Endothelial cell of umbilical vein (primary cell): ENCODE measurements around the gene OPRM1. TPM values are rescaled to one million over a fixed set of nuclear protein-coding genes. Genes with fewer than 3 reads are reported as not detected.

Experiments
- BruUV-seq: library from RNA; stranded (reverse); fragments of 400-500 nt; replicated peaks from 2 replicates; lab custom pipeline; 2021; lab: Mats Ljungman, UMichigan
- CTCF ChIA-PET: fragments of 300-600, 350-600 bp; sonication (Branson Sonifier 250); formaldehyde crosslinking; loops from one replicate; lab custom pipeline; 2021; ENCODE audit warnings: antibody characterized with exemption, inconsistent platforms; lab: Charles Lee
- POLR2A ChIA-PET: fragments of 300-600, 350-600 bp; sonication (Branson Sonifier 250); formaldehyde crosslinking; loops from one replicate; lab custom pipeline; 2021; ENCODE audit warnings: antibody characterized with exemption, inconsistent platforms; lab: Charles Lee
- DNase-seq: peaks from one replicate; pipeline ENCODE4 v3.0.0-alpha.2; 2011; ENCODE audit warnings: low read depth, low spot score
- FAIRE-seq: peaks from 2 replicates; lab custom pipeline; 2011; peaks lifted over from hg19 to GRCh38; lab: Jason Lieb, UNC
- H2AFZ ChIP-seq: 2 replicates; pipeline ENCODE4 v1.6.0; 2012; ENCODE audit warnings: low read depth, low read length, control low read depth, inconsistent platforms
- H3K27ac ChIP-seq: 2 replicates; pipeline ENCODE4 v1.5.1; 2011; ENCODE audit warnings: low read depth, mild to moderate bottlenecking, control low read depth, low read length, moderate library complexity; ENCODE audit not compliant: insufficient read depth
- H3K27me3 ChIP-seq, 2 experiments: 2 replicates each; pipeline versions ENCODE4 v1.6.0 to v1.6.1; 2011; ENCODE audit warnings: low read length in 2 of 2, mixed read lengths in 1 of 2; ENCODE audit not compliant: control insufficient read depth in 2 of 2, insufficient read depth in 2 of 2
- H3K36me3 ChIP-seq, 2 experiments: 2 replicates in 1 of 2; 3 replicates in 1 of 2; pipeline ENCODE4 v1.5.1; 2011; ENCODE audit warnings: low read length in 2 of 2, mild to moderate bottlenecking in 1 of 2, moderate library complexity in 1 of 2; ENCODE audit not compliant: control insufficient read depth in 2 of 2, insufficient read depth in 2 of 2; ENCODE audit errors: extremely low read depth in 1 of 2
- H3K4me1 ChIP-seq: 3 replicates; pipeline ENCODE4 v1.5.1; 2011; ENCODE audit warnings: mild to moderate bottlenecking, low read length; ENCODE audit not compliant: control insufficient read depth, insufficient read depth; ENCODE audit errors: extremely low read depth
- H3K4me2 ChIP-seq: 2 replicates; pipeline ENCODE4 v1.6.1; 2011; ENCODE audit warnings: low read length, control low read depth, mixed read lengths; ENCODE audit not compliant: insufficient read depth
- H3K4me3 ChIP-seq, 3 experiments: fragments of 200-600 bp in 1 of 3; sonication (generic), shearing (Covaris generic) in 1 of 3; replicated peaks in 1 of 3; 2 replicates each; pipeline ENCODE4 v1.5.1; 2011 to 2016; ENCODE audit warnings: control low read depth in 3 of 3, low read length in 3 of 3, mild to moderate bottlenecking in 2 of 3, inconsistent platforms in 1 of 3, low read depth in 1 of 3, moderate library complexity in 1 of 3; ENCODE audit not compliant: insufficient read depth in 1 of 3
- H3K79me2 ChIP-seq: 2 replicates; pipeline ENCODE4 v1.6.0; 2012; ENCODE audit warnings: low read length, inconsistent platforms; ENCODE audit not compliant: control insufficient read depth, insufficient read depth
- H3K9ac ChIP-seq: replicated peaks from 2 replicates; pipeline ENCODE3; 2011; ENCODE audit warnings: low read length, control low read depth; ENCODE audit not compliant: insufficient read depth; ENCODE audit errors: extremely low read depth
- H3K9me1 ChIP-seq: replicated peaks from 3 replicates; pipeline ENCODE4 v1.6.0; 2011; ENCODE audit warnings: mild to moderate bottlenecking, low read length; ENCODE audit not compliant: control insufficient read depth, insufficient read depth; ENCODE audit errors: extremely low read depth
- H3K9me3 ChIP-seq: replicated peaks from 2 replicates; pipeline ENCODE4 v1.5.1; 2012; ENCODE audit warnings: low read length, inconsistent platforms; ENCODE audit not compliant: control insufficient read depth, insufficient read depth
- H4K20me1 ChIP-seq: replicated peaks from 2 replicates; pipeline ENCODE3; 2011; ENCODE audit warnings: mild to moderate bottlenecking, low read length; ENCODE audit not compliant: control insufficient read depth, insufficient read depth; ENCODE audit errors: extremely low read depth
- EZH2 ChIP-seq: IDR thresholded peaks from 2 replicates; pipeline ENCODE4 v1.6.1; 2012; ENCODE audit warnings: borderline replicate concordance, low read depth, mild to moderate bottlenecking, moderate library complexity, low read length, inconsistent platforms; ENCODE audit not compliant: severe bottlenecking
- FOS ChIP-seq: IDR thresholded peaks from 2 replicates; pipeline ENCODE4 v1.6.1; 2011; ENCODE audit warnings: mild to moderate bottlenecking, low read length, moderate library complexity, borderline replicate concordance; ENCODE audit not compliant: insufficient read depth
- GATA2 ChIP-seq: IDR thresholded peaks from 2 replicates; pipeline ENCODE4 v1.7.0; 2011; ENCODE audit warnings: low read depth, mild to moderate bottlenecking, moderate library complexity, mixed read lengths, low read length; ENCODE audit not compliant: insufficient read length, insufficient read depth
- JUN ChIP-seq: IDR thresholded peaks from 2 replicates; pipeline ENCODE4 v1.6.1; 2011; ENCODE audit warnings: borderline replicate concordance, low read depth; ENCODE audit not compliant: insufficient read length, insufficient read depth
- MYC ChIP-seq: IDR thresholded peaks from one replicate; pipeline ENCODE4 v1.6.1; 2011; ENCODE audit warnings: mild to moderate bottlenecking, low read depth, low read length
- POLR2A ChIP-seq: IDR thresholded peaks from 2 replicates; pipeline ENCODE4 v1.6.1; 2012; ENCODE audit warnings: low read depth, mild to moderate bottlenecking, control low read depth, low read length
- POLR2AphosphoS5 ChIP-seq: IDR thresholded peaks from 2 replicates; pipeline ENCODE4 v1.6.1; 2012; ENCODE audit warnings: low read depth, mild to moderate bottlenecking, control low read depth, low read length, moderate library complexity; ENCODE audit not compliant: insufficient read depth
- dilution Hi-C: fragments of 300-500 bp; cut with MboI; formaldehyde crosslinking; loops from one replicate; pipeline ENCODE4 v1.15.0; 2019; ENCODE audit warnings: low sequenced_read_pairs; ENCODE audit not compliant: extremely low pct_ligation_motif_present
- intact Hi-C: fragments of 100-400 bp; cut with micrococcal nuclease; formaldehyde crosslinking; loops from one replicate; pipeline ENCODE4 v1.10.0; 2022
- polyA plus RNA-seq, 4 experiments: library from polyadenylated mRNA; depleted of rRNA in 3 of 4; stranded (reverse) in 3 of 4; unstranded in 1 of 4; fragments of >200 nt; gene quantifications; 2 replicates each; pipeline versions ENCODE4 v1.2.1 to v1.2.3, GENCODE V29; 2011 to 2012; ENCODE audit warnings: missing spikeins in 1 of 4
- total RNA-seq: library from RNA; stranded (reverse); gene quantifications from 2 replicates; pipeline ENCODE4 v1.2.3, GENCODE V29; 2021
- TF ChIP-seq, protein P1 (sequence below), 2 donors: IDR thresholded peaks; 1 replicate in 1 of 2; 2 replicates in 1 of 2; pipeline ENCODE4 v1.5.1; 2011; ENCODE audit warnings: low read length in 2 of 2, mild to moderate bottlenecking in 2 of 2, moderate library complexity in 2 of 2, control low read depth in 1 of 2, inconsistent platforms in 1 of 2, low read depth in 1 of 2; ENCODE audit not compliant: insufficient read depth in 1 of 2; ENCODE audit errors: extremely low read depth in 1 of 2
- TF ChIP-seq, protein P2 (sequence below): IDR thresholded peaks from 2 replicates; pipeline ENCODE4 v1.6.1; 2011; ENCODE audit not compliant: insufficient read depth, insufficient read length

Gene OPRM1
- total and polyA plus RNA-seq, 2 donors (not counting 3 experiments of a cell fraction or from before 2014, with no cell fraction given), result not detected

DNA sequence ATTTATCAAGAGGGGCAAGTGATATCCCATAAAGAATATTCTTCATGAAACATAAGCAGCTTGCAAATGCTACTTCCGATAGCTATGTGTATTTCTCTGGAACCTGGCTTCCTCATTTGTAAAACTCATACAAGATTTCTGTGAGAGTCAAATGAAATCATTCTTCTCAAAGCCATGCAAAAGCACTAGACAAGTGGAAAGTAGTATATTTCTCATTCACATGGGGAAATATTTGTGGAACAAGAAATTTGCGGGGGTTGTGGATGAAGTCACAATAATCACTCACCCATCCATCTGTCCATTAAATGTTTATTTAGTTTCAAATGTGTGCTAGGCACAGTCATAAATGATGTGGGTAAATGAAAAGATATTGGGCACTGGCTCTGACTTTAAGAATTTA is 167.1 kb downstream of the OPRM1 start:
- Histone ChIP-seq H4K20me1 (no peaks in the 10 kb centered on the region), H3K9ac (no peak overlapping the region), H3K4me1 (no peaks in the 10 kb centered on the region), H3K9me1 (no peaks in the 10 kb centered on the region), H3K4me3 (no peak overlapping the region), H3K9me3 (no peaks in the 10 kb centered on the region), H3K79me2 (no peaks in the 10 kb centered on the region), H3K36me3 (no peaks in the 10 kb centered on the region), H2AFZ (no peak overlapping the region), H3K27me3 (no peaks in the 10 kb centered on the region), H3K27ac (no peak overlapping the region), H3K4me2 (no peak overlapping the region)
- TF ChIP-seq MYC, result no peak
- TF ChIP-seq EZH2, result no peak
- TF ChIP-seq FOS, result no peak
- TF ChIP-seq, protein P1, sequence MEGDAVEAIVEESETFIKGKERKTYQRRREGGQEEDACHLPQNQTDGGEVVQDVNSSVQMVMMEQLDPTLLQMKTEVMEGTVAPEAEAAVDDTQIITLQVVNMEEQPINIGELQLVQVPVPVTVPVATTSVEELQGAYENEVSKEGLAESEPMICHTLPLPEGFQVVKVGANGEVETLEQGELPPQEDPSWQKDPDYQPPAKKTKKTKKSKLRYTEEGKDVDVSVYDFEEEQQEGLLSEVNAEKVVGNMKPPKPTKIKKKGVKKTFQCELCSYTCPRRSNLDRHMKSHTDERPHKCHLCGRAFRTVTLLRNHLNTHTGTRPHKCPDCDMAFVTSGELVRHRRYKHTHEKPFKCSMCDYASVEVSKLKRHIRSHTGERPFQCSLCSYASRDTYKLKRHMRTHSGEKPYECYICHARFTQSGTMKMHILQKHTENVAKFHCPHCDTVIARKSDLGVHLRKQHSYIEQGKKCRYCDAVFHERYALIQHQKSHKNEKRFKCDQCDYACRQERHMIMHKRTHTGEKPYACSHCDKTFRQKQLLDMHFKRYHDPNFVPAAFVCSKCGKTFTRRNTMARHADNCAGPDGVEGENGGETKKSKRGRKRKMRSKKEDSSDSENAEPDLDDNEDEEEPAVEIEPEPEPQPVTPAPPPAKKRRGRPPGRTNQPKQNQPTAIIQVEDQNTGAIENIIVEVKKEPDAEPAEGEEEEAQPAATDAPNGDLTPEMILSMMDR (IDR thresholded peaks at IDR 0.05; ENCODE audit: extremely low read depth in 1 of 2, insufficient read depth in 1 of 2, low read depth in 1 of 2, low read length in 2 of 2), result no peak
- no peak for TF ChIP-seq JUN
- TF ChIP-seq POLR2AphosphoS5, result no peak
- TF ChIP-seq, protein P2, sequence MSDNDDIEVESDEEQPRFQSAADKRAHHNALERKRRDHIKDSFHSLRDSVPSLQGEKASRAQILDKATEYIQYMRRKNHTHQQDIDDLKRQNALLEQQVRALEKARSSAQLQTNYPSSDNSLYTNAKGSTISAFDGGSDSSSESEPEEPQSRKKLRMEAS, result no peak
- no peak for TF ChIP-seq GATA2
- TF ChIP-seq POLR2A, result no peak
- DNase-seq, result no peak
- no peak for FAIRE-seq
- BruUV-seq, result no TSS peak
- dilution Hi-C loops (no loop called here), intact Hi-C loops (no loop called here)
- ChIA-PET POLR2A (no interaction called here), CTCF (no interaction called here)
